GM23338 (cell line): ENCODE results near the gene WDR27. TPM values are rescaled to one million over a fixed set of nuclear protein-coding genes. Genes with fewer than 3 reads are reported as not detected.

Experiments used
- ATAC-seq: fragments of 200-7000 bp; cut with Tn5 transposase; 3 replicates; pipeline ENCODE4 v1.9.1; 2020
- DNase-seq: peaks from one replicate; pipeline ENCODE4 v3.0.0-alpha.2; 2015; ENCODE audit warnings: low spot score
- H2AFZ ChIP-seq: fragments of 200-600 bp; sonication (generic); 2 replicates; pipeline ENCODE4 v1.8.0; 2016; ENCODE audit warnings: antibody characterized with exemption, mild to moderate bottlenecking, moderate library complexity
- H3F3A ChIP-seq: fragments of 200-600 bp; sonication (generic); replicated peaks from 2 replicates; pipeline ENCODE4 v1.8.0; 2017; ENCODE audit warnings: antibody characterized with exemption, mixed run types, low read depth
- H3K27ac ChIP-seq: fragments of 200-600 bp; sonication (generic); 2 replicates; pipeline ENCODE4 v1.6.1; 2016; ENCODE audit warnings: low read depth
- H3K27me3 ChIP-seq: fragments of 200-600 bp; sonication (generic); 2 replicates; pipeline ENCODE4 v1.8.0; 2016; ENCODE audit warnings: mild to moderate bottlenecking, mixed run types, moderate library complexity; ENCODE audit not compliant: insufficient read depth
- H3K36me3 ChIP-seq: fragments of 200-600 bp; sonication (generic); 2 replicates; pipeline ENCODE4 v1.8.0; 2016; ENCODE audit warnings: mild to moderate bottlenecking; ENCODE audit not compliant: insufficient read depth
- H3K4me1 ChIP-seq: fragments of 200-600 bp; sonication (generic); 2 replicates; pipeline ENCODE4 v1.8.0; 2016; ENCODE audit warnings: mild to moderate bottlenecking, moderate library complexity; ENCODE audit not compliant: insufficient read depth
- H3K4me2 ChIP-seq: fragments of 200-600 bp; sonication (generic); 2 replicates; pipeline ENCODE4 v1.7.1; 2017; ENCODE audit warnings: mixed run types
- H3K4me3 ChIP-seq: fragments of 200-600 bp; sonication (generic); 2 replicates; pipeline ENCODE4 v1.6.1; 2016; ENCODE audit warnings: mixed run types
- H3K79me2 ChIP-seq: fragments of 200-600 bp; sonication (generic); replicated peaks from 2 replicates; pipeline ENCODE4 v1.8.0; 2017; ENCODE audit warnings: mild to moderate bottlenecking; ENCODE audit not compliant: insufficient read depth
- H3K9me2 ChIP-seq: fragments of 200-600 bp; sonication (generic); 2 replicates; pipeline ENCODE4 v1.8.0; 2017; ENCODE audit not compliant: insufficient read depth
- H4K20me1 ChIP-seq: fragments of 200-600 bp; sonication (generic); replicated peaks from 2 replicates; pipeline ENCODE4 v1.8.0; 2017; ENCODE audit warnings: mild to moderate bottlenecking; ENCODE audit not compliant: insufficient read depth
- H3K27ac Mint-ChIP-seq: 2 replicates; pipeline ENCODE4 v1.8.0; 2020; ENCODE audit warnings: inconsistent platforms, mild to moderate bottlenecking, moderate library complexity, mixed read lengths
- H3K27me3 Mint-ChIP-seq: 3 replicates; pipeline ENCODE4 v1.8.0; 2022; ENCODE audit warnings: low read depth, mild to moderate bottlenecking, moderate library complexity, mixed read lengths, inconsistent platforms; ENCODE audit not compliant: insufficient read depth, poor library complexity
- H3K36me3 Mint-ChIP-seq: 3 replicates; pipeline ENCODE4 v1.8.0; 2021; ENCODE audit warnings: low read depth, mild to moderate bottlenecking, inconsistent platforms, moderate library complexity, mixed read lengths
- H3K4me1 Mint-ChIP-seq: 3 replicates; pipeline ENCODE4 v1.8.0; 2020; ENCODE audit warnings: mild to moderate bottlenecking, inconsistent platforms, mixed read lengths
- H3K4me3 Mint-ChIP-seq: 3 replicates; pipeline ENCODE4 v1.8.0; 2021; ENCODE audit warnings: moderate library complexity, mild to moderate bottlenecking, inconsistent platforms, mixed read lengths
- H3K9me3 Mint-ChIP-seq: 3 replicates; pipeline ENCODE4 v1.8.0; 2020; ENCODE audit warnings: moderate library complexity, mild to moderate bottlenecking, inconsistent platforms, mixed read lengths
- CREB1 ChIP-seq: fragments of 250-450 bp; sonication (Bioruptor Pico); IDR thresholded peaks from 2 replicates; pipeline ENCODE4 v1.5.0; 2020; ENCODE audit warnings: low read depth, mild to moderate bottlenecking, moderate library complexity
- CTCF ChIP-seq, 2 experiments: fragments of 200-600 bp in 1 of 2; sonication (generic) in 1 of 2; conservative IDR thresholded peaks; 2 replicates each; pipeline versions ENCODE4 v1.5.1 to v1.6.1; 2016 to 2017; ENCODE audit warnings: antibody characterized with exemption in 2 of 2, low read depth in 2 of 2, mild to moderate bottlenecking in 2 of 2, moderate library complexity in 1 of 2
- ETS1 ChIP-seq: IDR thresholded peaks from 2 replicates; pipeline ENCODE4 v1.6.1; 2016; ENCODE audit warnings: antibody characterized with exemption
- EZH2 ChIP-seq: fragments of 200-600 bp; sonication (generic); IDR thresholded peaks from one replicate; pipeline ENCODE4 v1.8.0; 2017; ENCODE audit warnings: antibody characterized with exemption, mild to moderate bottlenecking, low read depth; ENCODE audit not compliant: unreplicated experiment
- EZH2phosphoT487 ChIP-seq: fragments of 200-600 bp; sonication (generic); IDR thresholded peaks from one replicate; pipeline ENCODE4 v1.8.1; 2018; ENCODE audit warnings: antibody characterized with exemption; ENCODE audit not compliant: unreplicated experiment
- JUNB ChIP-seq: IDR thresholded peaks from one replicate; pipeline ENCODE4 v1.6.1; 2016; ENCODE audit warnings: antibody characterized with exemption; ENCODE audit not compliant: unreplicated experiment
- NANOG ChIP-seq: IDR thresholded peaks from 2 replicates; pipeline ENCODE4 v1.6.1; 2016; ENCODE audit warnings: antibody characterized with exemption, borderline replicate concordance
- POLR2AphosphoS5 ChIP-seq: IDR thresholded peaks from 2 replicates; pipeline ENCODE4 v1.6.1; 2016; ENCODE audit warnings: antibody characterized with exemption, low read depth
- REST ChIP-seq: IDR thresholded peaks from one replicate; pipeline ENCODE4 v1.6.1; 2018; ENCODE audit warnings: antibody characterized with exemption; ENCODE audit not compliant: unreplicated experiment
- STAT1 ChIP-seq: IDR thresholded peaks from one replicate; pipeline ENCODE4 v1.6.1; 2016; ENCODE audit warnings: antibody characterized with exemption; ENCODE audit not compliant: unreplicated experiment
- ZNF331 ChIP-seq: fragments of 250-450 bp; sonication (Bioruptor Pico); IDR thresholded peaks from 2 replicates; pipeline ENCODE4 v1.5.0; 2020; ENCODE audit warnings: low read depth, mild to moderate bottlenecking, moderate library complexity
- polyA plus RNA-seq: library from polyadenylated mRNA; unstranded; fragments of >200 nt; fragmentation: Nextera tagmentation; extraction: Ambion mirVana; gene quantifications from 2 replicates; pipeline ENCODE4 v1.2.1, GENCODE V29; 2016
- total RNA-seq: library from RNA; depleted of rRNA; stranded (reverse); fragments of >200 nt; shearing (Covaris generic); gene quantifications from 2 replicates; pipeline ENCODE4 v1.2.3, GENCODE V29; 2014

Gene WDR27
- total and polyA plus RNA-seq, 2 experiments from 2014 or later, result 55.3 to 80.4 TPM

GRCh38 chr6:169567819-169568218 is 134.0 kb downstream of the WDR27 start:
- TF ChIP-seq CTCF (conservative IDR thresholded peaks at IDR 0.05; ENCODE audit: low read depth in 2 of 2), result no peak
- TF ChIP-seq EZH2, result no peak
- no peak for TF ChIP-seq EZH2phosphoT487
- no peak for TF ChIP-seq JUNB
- TF ChIP-seq ZNF331 (CRISPR knock-in tag), result no peak
- no peak for TF ChIP-seq ETS1
- TF ChIP-seq STAT1, result no peak
- no peak for TF ChIP-seq CREB1 (CRISPR knock-in tag)
- no peak for TF ChIP-seq REST
- TF ChIP-seq POLR2AphosphoS5, result no peak
- no peak for TF ChIP-seq NANOG
- Mint-ChIP-seq H3K36me3 (peaks cover 15% of the 10 kb centered on the region), H3K27me3 (peaks cover 9% of the 10 kb centered on the region), H3K9me3 (no peaks in the 10 kb centered on the region), H3K4me3 (no peak overlapping the region), H3K4me1 (no peaks in the 10 kb centered on the region), H3K27ac (no peak overlapping the region)
- H2AFZ ChIP-seq, result no peak overlapping the region
- H3K4me3 ChIP-seq, result no peak overlapping the region
- no peak overlapping the region for H3K27ac ChIP-seq
- no peak for DNase-seq
- H3F3A ChIP-seq, result no peaks in the 10 kb centered on the region
- H3K36me3 ChIP-seq, result no peaks in the 10 kb centered on the region
- no peaks in the 10 kb centered on the region for H3K79me2 ChIP-seq
- H3K4me2 ChIP-seq, result no peak overlapping the region
- no peaks in the 10 kb centered on the region for H4K20me1 ChIP-seq
- H3K9me2 ChIP-seq, result no peaks in the 10 kb centered on the region
- no peaks in the 10 kb centered on the region for H3K27me3 ChIP-seq
- ATAC-seq, result no peak
- H3K4me1 ChIP-seq, result no peaks in the 10 kb centered on the region
